HG03139 (cell line): Measurements from ENCODE around the gene FAM118A.
A peak's percentile ranks its signal among the peaks of the same experiment; 100 is the strongest.
"Not testable (repeated sequence)": the region's sequence is repeated elsewhere in the genome, so short reads cannot be mapped to it uniquely, and the experiment has no call there.

Experiments used
- ATAC-seq: cut with Tn5 transposase; IDR thresholded peaks from one replicate; pipeline ENCODE4 v1.9.1; 2021; ENCODE audit not compliant: unreplicated experiment

Gene FAM118A

GRCh38 chr22:45309422-45310227 is at the start of gene FAM118A:
FAM118A (plus strand) TSS chr22:45309934; CDS start chr22:45322380, 12,446 bp downstream.
- peak; percentile 72 for ATAC-seq

- not testable (repeated sequence) for ATAC-seq
Measured at GRCh38 chr22:45260395-45260759, 49.4 kb upstream of the FAM118A start.

GRCh38 chr22:45261407-45262088 is 48.2 kb upstream of the FAM118A start:
- ATAC-seq = no peak

GRCh38 chr22:45262195-45262930 is 47.4 kb upstream of the FAM118A start:
- ATAC-seq = no peak

- ATAC-seq = peak; percentile 15
Measured at GRCh38 chr22:45262931-45263462, 46.7 kb upstream of the FAM118A start.

- ATAC-seq = peak; percentile 71
Measured at GRCh38 chr22:45263463-45264269, 46.1 kb upstream of the FAM118A start.

GRCh38 chr22:45265535-45265934 is 44.2 kb upstream of the FAM118A start:
- ATAC-seq = no peak

- no peak for ATAC-seq
Measured at GRCh38 chr22:45268167-45268957, 41.4 kb upstream of the FAM118A start.

GRCh38 chr22:45268958-45269844 is 40.5 kb upstream of the FAM118A start:
- ATAC-seq = no peak

GRCh38 chr22:45270095-45271020 is 39.4 kb upstream of the FAM118A start:
- ATAC-seq = no peak

- no peak for ATAC-seq
Measured at GRCh38 chr22:45271667-45272201, 38.0 kb upstream of the FAM118A start.

- ATAC-seq = no peak
Measured at GRCh38 chr22:45272498-45272897, 37.2 kb upstream of the FAM118A start.

GRCh38 chr22:45273452-45274075 is 36.2 kb upstream of the FAM118A start:
- ATAC-seq = no peak

GRCh38 chr22:45276507-45277105 is 33.1 kb upstream of the FAM118A start:
- ATAC-seq = no peak

GRCh38 chr22:45277720-45278119 is 32.0 kb upstream of the FAM118A start:
- not testable (repeated sequence) for ATAC-seq

- ATAC-seq = no peak
Measured at GRCh38 chr22:45278125-45278524, 31.6 kb upstream of the FAM118A start.

- no peak for ATAC-seq
Measured at GRCh38 chr22:45280587-45280980, 29.1 kb upstream of the FAM118A start.
